ENCODE results near the gene CDC42BPA. TPM values are rescaled to one million over a fixed set of nuclear protein-coding genes. Genes with fewer than 3 reads are reported as not detected.

The CDC42BPA gene
- total and polyA plus RNA-seq, 9 of the 15 experiments (the other 6 are each of a cell fraction or from before 2014, with no cell fraction given), result 8.0 to 77.5 (median 52.1) TPM

- TF ChIP-seq NCOA2 (IDR thresholded peaks at IDR 0.05; ENCODE audit: partially characterized antibody in 2 of 2) (peak in 1 of 2 experiments; percentile 35), DPF2 (IDR thresholded peaks at IDR 0.05) (peak; percentile 99), ZNF282 (CRISPR knock-in tag; IDR thresholded peaks at IDR 0.05) (no peak), AFF4 (CRISPR knock-in tag; IDR thresholded peaks at IDR 0.05) (no peak), SLC30A9 (CRISPR knock-in tag; IDR thresholded peaks at IDR 0.05) (no peak), REST (IDR thresholded peaks at IDR 0.05; ENCODE audit: borderline replicate concordance) (peak; percentile 29; the same call in 1 of the 2 replicates), REST (CRISPR knock-in tag; IDR thresholded peaks at IDR 0.05; ENCODE audit: low read depth) (no peak), TAF7 (tag; IDR thresholded peaks at IDR 0.05) (no peak), ZNF780A (CRISPR knock-in tag; IDR thresholded peaks at IDR 0.05) (no peak), CBX2 (IDR thresholded peaks at IDR 0.05; ENCODE audit: insufficient read depth, low read length, poor library complexity, severe bottlenecking) (no peak), TCF7 (IDR thresholded peaks at IDR 0.05; ENCODE audit: borderline replicate concordance) (0 out of 2 replicates have a peak, but pooled peaks have one; percentile 58), ZBTB43 (CRISPR knock-in tag; IDR thresholded peaks at IDR 0.05) (no peak), NR2F6 (CRISPR knock-in tag; IDR thresholded peaks at IDR 0.05) (no peak), SMARCA4 (IDR thresholded peaks at IDR 0.05) (peak; percentile 98)
Measured at GRCh38 chr1:227357171-227357926, 39.1 kb upstream of the CDC42BPA start (continued).
